ENCODE data around the gene KIF20A. TPM values are rescaled to one million over a fixed set of nuclear protein-coding genes. Genes with fewer than 3 reads are reported as not detected.

The KIF20A gene
- total RNA-seq, 1 experiment from 2014 or later = 74.2 TPM

- H2AFZ ChIP-seq (ENCODE audit: low read depth, low read length, poor library complexity, severe bottlenecking) = no peak overlapping the region
- H3K79me2 ChIP-seq (ENCODE audit: insufficient read depth, low read length) = no peaks in the 10 kb centered on the region
- ChIA-PET POLR2A (no interaction called here), RAD21 (ENCODE audit: low non-redundant PET in 1 of 2, low total read pairs in 2 of 2, uncharacterized antibody in 2 of 2, unreplicated experiment in 2 of 2) (no interaction called here), CTCF (no interaction called here)
- no peak overlapping the region for H3K9ac ChIP-seq (ENCODE audit: low read length)
- no peak overlapping the region for H3K4me3 ChIP-seq (replicated peaks in 1 of 2; ENCODE audit: low read depth in 1 of 2, low read length in 2 of 2)
- peaks cover 5 to 8% of the 10 kb centered on the region in 2 experiments; a peak in 3 of 4 replicates for H3K9me3 ChIP-seq (ENCODE audit: control insufficient read depth in 1 of 2, insufficient read depth in 1 of 2, low read depth in 1 of 2, low read length in 2 of 2)
- peaks cover 0 to 4% of the 10 kb centered on the region in 2 experiments; a peak in 2 of 4 replicates for H3K4me1 ChIP-seq (ENCODE audit: control insufficient read depth in 1 of 2, insufficient read depth in 2 of 2, low read length in 2 of 2)
- ATAC-seq (no peak), DNase-seq (ENCODE audit: low read depth, low spot score) (no peak)
- no peaks in the 10 kb centered on the region for H3K9me2 ChIP-seq (ENCODE audit: insufficient read depth)
- H3K27me3 ChIP-seq (ENCODE audit: insufficient read depth, low read length) = no peaks in the 10 kb centered on the region
- no peak overlapping the region for H3K27ac ChIP-seq (ENCODE audit: low read depth, low read length)
- no peaks in the 10 kb centered on the region for H3K36me3 ChIP-seq (ENCODE audit: control insufficient read depth in 1 of 2, insufficient read depth in 2 of 2, low read length in 2 of 2)
- no TSS peak for BruUV-seq (replicated peaks)
- TF ChIP-seq RAD21 (IDR thresholded peaks at IDR 0.05; ENCODE audit: low read depth) = no peak
- no peak for TF ChIP-seq SP1 (IDR thresholded peaks at IDR 0.05; ENCODE audit: low read depth)
- no peak for TF ChIP-seq JUND (IDR thresholded peaks at IDR 0.05)
- TF ChIP-seq ATF3 (IDR thresholded peaks at IDR 0.05) = no peak
- no peak for TF ChIP-seq CEBPB (IDR thresholded peaks at IDR 0.05; ENCODE audit: low read depth)
- TF ChIP-seq SIN3A (IDR thresholded peaks at IDR 0.05; ENCODE audit: low read depth) = no peak
- no peak for TF ChIP-seq ZBTB33 (IDR thresholded peaks at IDR 0.05; ENCODE audit: extremely low read depth, insufficient replicate concordance, low read length)
- TF ChIP-seq ELF1 (IDR thresholded peaks at IDR 0.05; ENCODE audit: borderline replicate concordance, low read depth) = no peak
- TF ChIP-seq POLR2AphosphoS5 (IDR thresholded peaks at IDR 0.05; ENCODE audit: low read depth, low read length) = no peak
- no peak for TF ChIP-seq CTCF (IDR thresholded peaks at IDR 0.05 in 2 of 3, conservative IDR thresholded peaks at IDR 0.05 in 1 of 3; ENCODE audit: borderline replicate concordance in 1 of 3, insufficient read depth in 1 of 3, low read depth in 2 of 3, low read length in 2 of 3)
- no peak for TF ChIP-seq ZFX (IDR thresholded peaks at IDR 0.05)
- no peak for TF ChIP-seq SRF (IDR thresholded peaks at IDR 0.05; ENCODE audit: low read depth)
- TF ChIP-seq EGR1 (IDR thresholded peaks at IDR 0.05; ENCODE audit: low read depth) = no peak
- no peak for TF ChIP-seq EZH2 (IDR thresholded peaks at IDR 0.05)
- TF ChIP-seq EZH2phosphoT487 (IDR thresholded peaks at IDR 0.05; ENCODE audit: borderline replicate concordance) = no peak
- no peak for TF ChIP-seq YY1 (IDR thresholded peaks at IDR 0.05; ENCODE audit: extremely low read depth, insufficient replicate concordance, low read depth, low read length)
- TF ChIP-seq MAX (IDR thresholded peaks at IDR 0.05) = no peak
- TF ChIP-seq FOSL1 (IDR thresholded peaks at IDR 0.05; ENCODE audit: low read depth) = no peak
- intact Hi-C loops (cut with micrococcal nuclease) = no loop called here
- H4K20me1 ChIP-seq (ENCODE audit: insufficient read depth) = no peaks in the 10 kb centered on the region
- H3K4me2 ChIP-seq (ENCODE audit: low read length) = no peak overlapping the region
Observed at GRCh38 chr5:138226910-138227309, 48.0 kb downstream of the KIF20A start.

Measured in HCT116 (cell line).